HFFc6 (cell line): ENCODE measurements around the gene LEFTY2. TPM values are rescaled to one million over a fixed set of nuclear protein-coding genes. Genes with fewer than 3 reads are reported as not detected.
"Not testable (repeated sequence)": the region's sequence is repeated elsewhere in the genome, so short reads cannot be mapped to it uniquely, and the experiment has no call there.

Experiments used
- DNase-seq: peaks from one replicate; pipeline ENCODE4 v3.0.0-alpha.2; 2018
- H3K27ac Mint-ChIP-seq: 2 replicates; pipeline ENCODE4 v1.8.0; 2020; ENCODE audit warnings: mild to moderate bottlenecking, mixed read lengths
- H3K27me3 Mint-ChIP-seq: 2 replicates; pipeline ENCODE4 v1.8.0; 2021; ENCODE audit warnings: mild to moderate bottlenecking, moderate library complexity, mixed read lengths; ENCODE audit not compliant: insufficient read depth
- H3K36me3 Mint-ChIP-seq: 2 replicates; pipeline ENCODE4 v1.8.0; 2021; ENCODE audit warnings: low read depth, mixed read lengths
- H3K4me1 Mint-ChIP-seq: 2 replicates; pipeline ENCODE4 v1.8.0; 2020; ENCODE audit warnings: low read depth, mixed read lengths
- H3K4me3 Mint-ChIP-seq: 2 replicates; pipeline ENCODE4 v1.8.0; 2020; ENCODE audit warnings: mild to moderate bottlenecking, moderate library complexity, mixed read lengths
- H3K9me3 Mint-ChIP-seq: 2 replicates; pipeline ENCODE4 v1.8.0; 2020; ENCODE audit warnings: mild to moderate bottlenecking, mixed read lengths
- CTCF ChIP-seq: fragments of 200-600 bp; sonication (generic); IDR thresholded peaks from 2 replicates; pipeline ENCODE4 v1.5.0; 2021; ENCODE audit warnings: antibody characterized with exemption, mild to moderate bottlenecking
- total RNA-seq, 6 experiments: library from RNA; stranded (reverse); fragmentation: NEBNext Ultra II Directional; extraction: Animal tissue kit (Norgen Biotek cat#: 25700); gene quantifications; 2 replicates in 1 of 6; 3 replicates in 5 of 6; pipeline ENCODE4 v1.2.3, GENCODE V29; 2021

The LEFTY2 gene
- total RNA-seq, 6 experiments from 2014 or later = not detected

GRCh38 chr1:225944387-225944786, 3.4 kb upstream of the LEFTY2 start:
- no peak for DNase-seq
- TF ChIP-seq CTCF = no peak
- H3K27ac Mint-ChIP-seq = no peak overlapping the region
- no peaks in the 10 kb centered on the region for H3K36me3 Mint-ChIP-seq
- no peaks in the 10 kb centered on the region for H3K9me3 Mint-ChIP-seq
- peaks cover 35% of the 10 kb centered on the region for H3K27me3 Mint-ChIP-seq
- no peak overlapping the region for H3K4me3 Mint-ChIP-seq
- no peaks in the 10 kb centered on the region; the same call in 1 of the 2 replicates for H3K4me1 Mint-ChIP-seq

- Mint-ChIP-seq H3K27ac (no peak overlapping the region), H3K4me3 (no peak overlapping the region), H3K36me3 (no peaks in the 10 kb centered on the region), H3K4me1 (no peaks in the 10 kb centered on the region; the same call in 1 of the 2 replicates), H3K27me3 (peaks cover 30% of the 10 kb centered on the region), H3K9me3 (no peaks in the 10 kb centered on the region)
- no peak for TF ChIP-seq CTCF
- DNase-seq = no peak
These were observed 2.6 kb upstream of the LEFTY2 start for GRCh38 chr1:225943582-225943981.

GRCh38 chr1:225942574-225942973, 1.6 kb upstream of the LEFTY2 start:
- no peak for TF ChIP-seq CTCF
- Mint-ChIP-seq H3K27ac (no peak overlapping the region), H3K4me3 (no peak overlapping the region), H3K4me1 (no peaks in the 10 kb centered on the region; the same call in 1 of the 2 replicates), H3K9me3 (no peaks in the 10 kb centered on the region), H3K27me3 (peaks cover 25% of the 10 kb centered on the region), H3K36me3 (no peaks in the 10 kb centered on the region)
- no peak for DNase-seq

- Mint-ChIP-seq H3K4me3 (no peak overlapping the region), H3K9me3 (no peaks in the 10 kb centered on the region), H3K27ac (no peak overlapping the region), H3K36me3 (no peaks in the 10 kb centered on the region), H3K27me3 (peaks cover 18% of the 10 kb centered on the region), H3K4me1 (no peaks in the 10 kb centered on the region; the same call in 1 of the 2 replicates)
- no peak for DNase-seq
- TF ChIP-seq CTCF = no peak
These were observed 862 bp upstream of the LEFTY2 start for GRCh38 chr1:225941942-225942222.

GRCh38 chr1:225940385-225941151, 452 bp downstream of the LEFTY2 start:
- Mint-ChIP-seq H3K27ac (no peak overlapping the region), H3K9me3 (no peaks in the 10 kb centered on the region), H3K27me3 (peaks cover 8% of the 10 kb centered on the region), H3K36me3 (no peaks in the 10 kb centered on the region), H3K4me3 (no peak overlapping the region), H3K4me1 (no peaks in the 10 kb centered on the region)
- no peak for TF ChIP-seq CTCF
- no peak for DNase-seq

GRCh38 chr1:225939939-225940310, 1.1 kb downstream of the LEFTY2 start:
- not testable (repeated sequence) for H3K4me3 Mint-ChIP-seq, H3K36me3 Mint-ChIP-seq

GRCh38 chr1:225939097-225939938, 1.7 kb downstream of the LEFTY2 start:
- not testable (repeated sequence) for DNase-seq, H3K4me1 Mint-ChIP-seq, H3K27ac Mint-ChIP-seq

More at GRCh38 chr1:225939939-225940310, 1.1 kb downstream of the LEFTY2 start:
- H3K9me3 Mint-ChIP-seq, H3K27me3 Mint-ChIP-seq, H3K4me1 Mint-ChIP-seq, H3K27ac Mint-ChIP-seq, DNase-seq: not testable (repeated sequence)

More at GRCh38 chr1:225939097-225939938, 1.7 kb downstream of the LEFTY2 start:
- H3K4me3 Mint-ChIP-seq, H3K36me3 Mint-ChIP-seq, H3K27me3 Mint-ChIP-seq, H3K9me3 Mint-ChIP-seq: not testable (repeated sequence)
